HG02678 (cell line): ENCODE results near the gene BAHCC1.
"Not testable (repeated sequence)": the region's sequence is repeated elsewhere in the genome, so short reads cannot be mapped to it uniquely, and the experiment has no call there.

Source experiments
- ATAC-seq: cut with Tn5 transposase; IDR thresholded peaks from one replicate; pipeline ENCODE4 v1.9.1; 2021; ENCODE audit warnings: mild to moderate bottlenecking, moderate library complexity; ENCODE audit not compliant: unreplicated experiment

The BAHCC1 gene

DNA sequence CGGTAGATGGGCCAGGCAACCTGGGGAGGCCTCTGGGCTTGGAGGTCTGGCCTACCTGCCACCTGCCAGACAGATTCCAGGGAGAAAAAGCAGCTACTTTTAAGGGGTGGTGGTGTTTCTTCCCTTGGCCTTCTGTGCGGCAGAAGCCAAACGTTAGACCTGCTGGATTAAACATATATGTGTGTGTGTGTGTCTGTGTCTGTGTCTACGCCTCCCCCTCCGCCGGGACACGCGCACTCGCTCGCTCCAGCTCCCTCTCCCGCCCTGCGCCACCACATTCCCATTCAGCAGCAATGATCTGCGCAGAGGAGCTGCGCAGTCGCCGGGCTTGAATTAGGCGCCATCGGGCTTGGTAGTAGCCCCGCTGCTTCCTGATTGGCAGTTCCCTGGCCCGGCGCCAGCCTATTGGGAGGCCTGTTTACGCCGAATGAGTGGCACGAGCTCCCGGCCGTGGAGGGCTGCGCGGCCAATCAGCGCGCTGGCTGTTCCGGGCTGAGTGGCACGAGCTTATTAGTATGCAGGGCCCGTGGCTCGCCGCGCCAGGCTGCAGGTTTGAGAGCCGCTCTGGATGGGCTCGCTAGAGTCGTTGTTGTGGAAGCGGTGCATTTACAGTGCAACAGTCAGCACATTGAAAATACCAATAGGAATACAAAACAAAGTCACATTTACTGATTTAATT, at the start of gene BAHCC1:
TSS of gene BAHCC1 (plus strand) at position 537 of the 679 bp plus-strand sequence. CDS start 4,283 bp downstream, outside the sequence.
- no peak for ATAC-seq

DNA sequence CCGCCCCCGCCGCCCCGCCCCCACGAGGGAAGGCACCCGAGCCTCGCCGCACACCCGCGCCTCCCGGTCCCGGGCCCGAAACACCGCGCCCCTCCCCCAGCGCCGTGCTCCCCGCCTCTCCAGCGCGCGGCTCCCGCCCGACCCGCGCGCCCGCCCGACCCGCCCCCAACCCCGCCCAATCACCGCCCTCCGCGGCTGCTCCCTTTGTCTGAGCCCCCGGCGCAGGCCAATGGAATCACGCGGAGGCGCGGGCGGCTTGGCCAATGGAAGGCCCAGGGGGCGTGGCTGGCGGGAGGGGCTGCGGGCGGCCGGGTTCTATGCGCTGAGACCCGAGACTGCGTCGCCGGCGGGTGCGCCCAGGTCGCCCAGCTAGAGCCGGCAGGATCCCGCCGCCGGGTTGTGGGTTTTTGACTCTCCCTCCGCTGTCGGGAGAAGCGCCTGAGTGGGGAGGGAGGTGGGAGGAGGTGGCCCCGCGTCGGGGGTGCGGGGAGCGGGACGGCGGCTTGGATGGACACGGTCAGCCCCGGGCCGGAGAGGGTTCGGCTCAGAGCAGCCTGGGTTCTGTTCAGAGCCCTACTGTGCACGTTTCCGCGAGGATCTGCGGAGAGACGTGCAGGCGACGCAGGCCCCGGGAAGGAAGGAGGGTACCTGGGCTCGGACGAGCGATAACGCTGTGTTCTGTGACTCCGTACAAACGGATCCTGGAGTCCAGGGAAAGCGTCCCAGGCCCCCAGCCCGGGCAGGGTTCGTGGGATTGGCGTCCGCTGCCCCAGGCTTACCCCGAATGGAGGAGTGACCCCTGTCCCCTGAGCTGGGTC, 49.0 kb upstream of the BAHCC1 start:
- ATAC-seq: peak; percentile 83

DNA sequence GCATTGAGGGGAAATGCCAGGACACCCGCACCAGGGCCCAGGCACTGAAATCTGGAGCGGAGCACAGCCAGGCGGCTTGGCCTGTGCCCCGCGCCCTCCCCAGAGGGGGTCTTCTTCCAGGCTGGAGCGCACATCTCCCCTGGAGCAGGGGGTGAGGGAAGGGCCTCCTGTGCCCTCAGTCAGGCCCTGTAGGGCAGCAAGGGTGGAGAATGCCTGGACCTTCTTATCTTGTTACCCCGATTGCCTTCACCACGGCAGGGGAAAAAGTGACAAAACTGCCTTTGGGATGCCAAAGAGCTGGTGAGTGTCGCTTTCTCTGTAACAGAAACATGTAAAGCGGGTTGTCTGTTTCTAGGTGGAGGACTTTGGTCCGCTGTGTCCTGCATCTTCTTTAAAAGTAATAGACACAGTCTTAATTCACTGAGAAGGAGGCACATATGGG, 48.3 kb upstream of the BAHCC1 start:
- ATAC-seq: no peak

DNA sequence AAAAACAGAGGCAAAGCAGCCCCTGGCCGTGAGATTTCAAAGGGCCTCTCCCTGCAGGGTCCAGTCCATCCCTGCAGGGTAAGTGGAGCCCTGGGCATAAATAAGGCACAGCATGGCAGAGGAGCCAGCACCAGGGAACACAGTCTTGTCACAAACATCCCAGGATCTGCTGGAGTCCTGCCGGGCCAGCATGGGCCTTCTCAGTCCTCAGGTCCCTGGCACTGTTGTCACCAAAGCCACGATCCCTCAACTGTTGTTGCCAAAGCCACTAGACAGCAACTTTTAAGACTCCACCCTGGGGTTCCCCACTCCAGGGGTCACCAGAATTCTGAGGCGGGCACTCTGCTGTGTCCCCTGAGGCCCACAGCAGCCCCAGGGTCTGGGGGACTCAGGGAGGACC, 47.8 kb upstream of the BAHCC1 start:
- ATAC-seq: no peak

DNA sequence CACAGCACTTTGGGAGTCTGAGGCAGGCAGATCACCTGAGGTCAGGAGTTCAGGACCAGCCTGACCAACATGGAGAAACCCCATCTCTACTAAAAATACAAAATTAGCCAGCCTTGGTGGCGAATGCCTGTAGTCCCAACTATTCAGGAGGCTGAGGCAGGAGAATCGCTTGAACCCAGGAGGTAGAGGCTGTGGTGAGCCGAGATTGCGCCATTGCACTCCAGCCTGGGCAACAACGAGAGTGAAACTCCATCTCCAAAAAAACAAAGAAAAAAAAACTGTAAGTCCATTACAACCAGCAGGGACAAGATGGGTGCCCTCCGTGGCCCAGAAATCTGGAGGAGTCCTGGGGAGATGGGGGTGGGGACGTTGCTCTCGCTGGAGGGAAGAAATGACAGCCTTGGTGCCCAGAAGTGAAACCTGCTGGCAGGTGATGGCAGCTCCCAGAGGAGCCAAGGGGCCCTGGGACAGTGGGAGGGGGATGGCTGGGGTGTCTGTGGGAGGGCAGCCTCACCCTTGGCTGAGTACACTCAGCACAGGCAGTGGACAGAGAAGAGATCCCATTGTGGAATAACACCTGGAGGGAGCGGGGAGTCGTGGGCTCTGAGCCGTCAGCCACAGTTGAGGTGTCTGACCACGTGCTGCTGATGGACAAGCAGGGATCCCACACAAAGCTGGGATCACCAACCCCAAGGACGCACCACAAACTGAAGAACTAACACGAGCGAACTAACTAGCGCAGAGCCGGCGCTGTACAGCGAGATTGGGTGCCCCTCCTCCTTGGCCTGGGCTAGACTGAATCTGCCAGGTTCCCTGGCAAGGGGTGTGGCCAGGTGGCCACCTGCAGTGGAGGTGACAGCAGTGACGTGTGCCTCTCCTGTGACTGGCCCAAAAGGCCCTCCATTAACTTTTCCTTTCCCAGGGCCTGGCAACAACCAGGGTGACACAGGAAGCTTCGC, 46.9 kb upstream of the BAHCC1 start:
- ATAC-seq: no peak

DNA sequence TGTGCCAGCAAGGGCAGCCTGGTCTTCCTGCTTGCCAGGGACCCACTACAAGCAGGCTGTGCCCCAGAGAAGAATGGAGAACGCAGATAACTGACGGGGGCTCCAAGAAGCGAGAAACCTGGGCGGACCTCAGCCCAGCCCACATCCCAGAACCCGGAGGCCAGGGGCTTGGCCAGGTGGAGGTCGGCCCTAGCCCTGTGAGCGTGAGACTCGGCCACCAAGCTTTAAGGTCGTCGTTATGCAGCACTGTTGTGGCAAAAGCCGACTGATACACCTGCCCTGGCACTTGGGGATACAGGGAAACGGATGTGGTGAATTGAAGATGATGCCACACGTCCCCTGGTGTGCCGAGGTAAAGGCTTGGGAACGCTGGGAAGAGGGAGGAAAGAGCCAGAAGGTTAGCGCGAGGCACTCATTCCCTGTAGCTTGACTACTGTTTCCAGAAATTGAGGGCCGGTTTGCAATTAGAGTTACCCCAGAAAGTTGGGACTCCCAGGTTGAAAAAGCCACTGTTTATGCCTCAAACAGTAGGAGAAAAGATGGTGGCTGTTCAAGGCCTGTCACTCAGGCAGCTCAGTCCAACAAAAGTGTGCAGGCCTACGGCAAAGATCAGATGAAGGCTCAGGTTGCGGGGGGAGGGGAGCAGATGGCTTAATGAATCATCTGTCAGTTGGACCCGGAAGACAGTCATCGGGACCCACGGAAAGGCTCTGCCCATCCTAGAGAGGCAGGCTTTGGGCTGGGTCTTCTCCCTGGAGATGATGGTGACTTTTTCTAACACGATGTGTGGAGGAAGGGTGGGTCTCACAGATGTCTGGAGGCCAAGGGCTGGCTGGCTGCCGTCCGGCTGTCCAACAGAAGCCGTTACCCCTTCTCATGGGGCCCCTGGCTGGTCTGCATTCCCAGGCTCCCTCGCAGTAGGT, 45.6 kb upstream of the BAHCC1 start:
- ATAC-seq: no peak

DNA sequence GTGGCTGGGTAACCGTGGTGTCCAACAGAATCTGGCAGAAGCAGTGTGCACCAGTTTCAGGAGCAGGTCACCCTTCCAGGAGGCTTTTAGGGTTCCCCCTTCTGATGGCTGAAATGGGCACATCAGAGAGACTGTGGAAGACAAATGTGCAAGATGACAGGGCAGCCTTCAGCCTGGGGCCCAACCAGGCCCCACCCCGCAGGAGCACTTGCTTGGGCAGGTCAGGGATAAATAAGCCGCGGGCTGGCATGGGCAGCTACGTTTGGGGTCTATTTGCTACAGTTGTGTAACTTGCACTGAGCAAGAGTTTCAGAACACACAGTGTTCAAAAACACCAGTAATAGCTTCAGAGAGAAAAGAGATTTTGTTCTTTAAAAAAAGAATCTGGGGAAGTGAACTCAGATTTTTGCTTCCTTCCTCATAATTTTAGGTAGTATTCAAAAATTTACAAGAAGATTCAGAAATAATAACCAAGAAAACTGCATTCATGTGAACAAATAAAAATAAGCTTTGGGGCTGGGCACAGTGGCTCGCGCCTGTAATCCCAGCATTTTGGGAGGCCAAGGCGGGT, 44.9 kb upstream of the BAHCC1 start:
- ATAC-seq: no peak

DNA sequence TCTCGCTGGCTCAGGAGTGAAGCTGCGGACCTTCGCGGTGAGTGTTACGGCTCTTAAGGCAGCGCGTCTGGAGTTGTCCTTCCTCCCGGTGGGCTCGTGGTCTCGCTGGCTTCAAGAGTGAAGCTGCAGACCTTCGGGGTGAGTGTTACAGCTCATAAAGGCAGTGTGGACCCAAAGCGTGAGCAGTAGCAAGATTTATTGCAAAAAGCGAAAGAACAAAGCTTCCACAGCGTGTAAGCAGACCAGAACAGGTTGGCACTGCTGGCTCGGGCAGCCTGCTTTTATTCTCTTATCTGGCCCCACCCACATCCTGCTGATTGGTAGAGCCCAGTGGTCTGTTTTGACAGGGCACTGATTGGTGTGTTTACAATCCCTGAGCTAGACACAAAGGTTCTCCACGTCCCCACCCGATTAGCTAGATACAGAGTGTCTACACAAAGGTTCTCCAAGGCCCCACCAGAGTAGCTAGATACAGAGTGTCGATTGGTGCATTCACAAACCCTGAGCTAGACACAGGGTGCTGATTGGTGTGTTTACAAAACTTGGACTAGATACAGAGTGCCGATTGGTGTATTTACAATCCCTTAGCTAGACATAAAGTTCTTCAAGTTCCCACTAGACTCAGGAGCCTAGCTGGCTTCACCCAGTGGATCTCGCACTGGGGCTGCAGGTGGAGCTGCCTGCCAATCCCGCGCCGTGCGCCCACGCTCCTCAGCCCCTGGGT, 43.8 kb upstream of the BAHCC1 start:
- ATAC-seq: not testable (repeated sequence)

DNA sequence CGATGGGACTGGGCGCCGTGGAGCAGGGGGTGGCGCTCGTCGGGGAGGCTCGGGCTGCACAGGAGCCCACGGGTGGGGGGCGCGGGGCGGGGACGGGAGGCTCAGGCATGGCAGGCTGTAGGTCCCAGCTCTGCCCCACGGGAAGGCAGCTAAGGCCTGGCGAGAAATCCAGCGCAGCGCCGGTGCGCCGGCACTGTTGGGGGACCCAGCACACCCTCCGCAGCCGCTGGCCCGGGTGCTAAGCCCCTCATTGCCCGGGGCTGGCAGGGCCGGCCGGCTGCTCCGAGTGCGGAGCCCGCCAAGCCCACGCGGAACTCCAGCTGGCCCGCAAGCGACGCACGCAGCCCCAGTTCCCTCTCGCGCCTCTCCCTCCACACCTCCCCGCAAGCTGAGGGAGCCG, 43.2 kb upstream of the BAHCC1 start:
- ATAC-seq: not testable (repeated sequence)

DNA sequence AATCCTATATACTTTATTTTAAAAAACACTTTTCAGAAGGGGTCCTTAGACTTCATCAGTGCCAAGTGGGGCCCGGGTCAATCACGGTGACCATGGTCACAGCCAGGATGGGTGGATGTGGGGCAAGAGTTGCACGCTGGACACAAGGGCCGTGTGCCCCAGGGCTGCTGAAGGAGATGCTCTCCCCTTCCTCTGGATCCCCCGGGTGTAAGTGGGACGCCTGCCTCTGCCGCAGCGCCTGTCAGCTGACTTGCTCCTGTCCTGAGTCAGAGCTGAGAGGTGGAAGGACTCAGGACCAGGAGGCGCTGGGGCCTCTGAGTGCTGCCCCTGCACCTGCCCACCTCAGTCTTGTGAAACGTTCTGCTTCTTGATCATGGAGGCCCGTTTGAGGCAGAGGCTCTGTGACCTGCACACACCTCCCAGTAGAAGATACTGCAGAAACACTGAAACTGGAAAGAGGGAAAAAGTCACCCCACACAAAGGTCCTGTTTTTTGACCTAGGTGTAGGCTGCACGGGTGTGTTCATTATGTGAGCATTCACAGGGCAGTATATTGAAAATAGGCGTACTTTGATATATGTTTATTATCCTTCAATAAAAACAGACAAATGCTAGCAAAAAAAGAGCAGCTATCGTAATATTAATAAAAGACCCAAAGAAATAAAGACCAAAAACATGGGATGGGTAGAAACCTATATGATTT, 40.9 kb upstream of the BAHCC1 start:
- ATAC-seq: no peak

DNA sequence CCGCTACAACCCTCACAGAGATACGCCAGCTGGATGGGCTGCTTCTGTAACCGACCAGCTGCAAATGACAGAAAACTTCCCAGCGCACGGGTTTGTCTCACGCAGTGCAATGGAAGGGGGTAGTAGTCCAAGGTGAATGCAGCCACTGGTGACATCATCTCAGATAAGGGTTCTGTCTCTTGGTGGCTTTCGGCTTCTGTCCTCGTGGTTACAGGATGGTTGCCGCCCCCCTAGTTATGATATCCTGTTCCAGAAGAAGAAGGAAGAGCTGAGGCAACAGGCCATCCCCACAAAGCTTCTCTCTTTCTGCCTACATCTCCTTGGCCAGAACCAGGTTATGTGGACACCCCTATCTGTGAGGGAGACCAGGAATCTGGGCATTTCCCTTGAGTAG, 40.3 kb upstream of the BAHCC1 start:
- ATAC-seq: no peak

DNA sequence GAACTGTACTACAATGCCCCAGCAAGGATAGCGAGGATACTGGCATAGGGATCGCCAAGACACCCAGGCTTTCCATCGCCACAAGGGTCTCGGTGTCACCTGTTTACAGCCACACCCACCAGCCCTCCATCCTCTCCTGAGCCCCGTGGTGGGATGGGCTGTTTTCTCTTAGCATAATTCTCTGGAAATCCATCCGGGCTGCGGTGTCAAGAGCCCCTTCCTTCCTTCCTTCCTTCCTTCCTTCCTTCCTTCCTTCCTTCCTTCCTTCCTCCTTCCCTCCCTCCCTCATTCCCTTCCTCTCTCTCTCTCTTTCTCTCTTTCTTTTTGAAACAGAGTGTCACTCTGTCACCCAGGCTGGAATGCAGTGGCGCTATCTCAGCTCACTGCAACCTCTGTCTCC, 36.0 kb upstream of the BAHCC1 start:
- ATAC-seq: no peak

DNA sequence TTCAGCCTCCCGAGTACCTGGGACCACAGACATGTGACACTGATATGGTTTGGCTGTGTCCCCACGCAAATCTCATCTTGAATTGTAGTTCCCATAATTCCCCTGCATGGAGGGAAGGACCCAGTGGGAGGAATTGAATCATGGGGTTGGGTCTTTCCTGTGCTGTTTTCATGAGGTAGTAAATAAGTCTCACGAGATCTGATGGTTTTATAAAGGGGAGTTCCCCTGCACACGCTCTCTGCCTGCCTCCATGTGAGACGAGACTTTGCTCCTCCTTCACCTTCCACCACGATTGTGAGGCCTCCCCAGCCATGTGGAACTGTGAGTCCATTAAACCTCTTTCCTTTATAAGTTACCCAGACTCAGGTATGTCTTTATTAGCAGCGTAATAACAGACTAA, 33.3 kb upstream of the BAHCC1 start:
- not testable (repeated sequence) for ATAC-seq

DNA sequence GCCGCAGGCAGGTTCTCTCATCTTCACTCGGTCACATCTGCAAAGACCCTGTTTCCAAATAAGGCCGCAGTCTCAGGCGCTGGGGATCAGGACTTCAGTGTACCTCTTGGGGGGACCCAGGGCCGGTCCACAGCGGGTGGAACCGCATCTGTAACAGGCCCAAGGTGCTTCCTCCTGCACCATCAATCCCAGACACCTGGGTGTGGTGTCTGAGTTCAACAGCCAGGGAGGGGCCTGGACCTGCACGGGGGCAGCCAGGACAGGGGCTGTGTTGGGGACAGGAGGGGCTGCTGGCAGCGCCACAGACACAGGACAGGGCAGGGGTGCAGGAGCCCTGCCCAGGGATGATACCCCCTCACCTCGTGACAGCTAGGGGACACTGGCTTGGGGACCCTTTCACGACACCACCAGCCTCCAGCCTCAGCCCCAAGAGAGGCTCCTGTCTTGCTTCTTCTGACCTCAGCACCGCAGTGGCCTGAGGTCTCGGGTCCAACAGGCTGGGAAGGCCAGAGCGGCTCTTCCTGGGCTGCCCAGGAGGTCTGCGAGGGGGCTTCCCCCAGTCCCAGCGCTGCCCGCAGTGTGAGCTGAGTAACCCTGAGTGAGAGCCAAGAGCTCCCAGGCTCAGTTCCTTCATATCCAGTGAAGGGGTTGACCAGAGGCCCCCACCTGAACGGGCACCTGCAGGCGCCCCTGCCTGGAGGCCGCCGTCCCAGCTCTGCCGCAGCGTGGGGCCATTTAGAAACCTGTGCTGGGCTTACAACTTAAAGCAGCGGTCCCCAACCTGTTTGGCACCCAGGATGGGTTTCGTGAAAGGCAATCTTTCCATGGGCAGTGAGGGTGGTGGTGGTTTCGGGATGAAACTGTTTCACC, 30.7 kb upstream of the BAHCC1 start:
- ATAC-seq: no peak

DNA sequence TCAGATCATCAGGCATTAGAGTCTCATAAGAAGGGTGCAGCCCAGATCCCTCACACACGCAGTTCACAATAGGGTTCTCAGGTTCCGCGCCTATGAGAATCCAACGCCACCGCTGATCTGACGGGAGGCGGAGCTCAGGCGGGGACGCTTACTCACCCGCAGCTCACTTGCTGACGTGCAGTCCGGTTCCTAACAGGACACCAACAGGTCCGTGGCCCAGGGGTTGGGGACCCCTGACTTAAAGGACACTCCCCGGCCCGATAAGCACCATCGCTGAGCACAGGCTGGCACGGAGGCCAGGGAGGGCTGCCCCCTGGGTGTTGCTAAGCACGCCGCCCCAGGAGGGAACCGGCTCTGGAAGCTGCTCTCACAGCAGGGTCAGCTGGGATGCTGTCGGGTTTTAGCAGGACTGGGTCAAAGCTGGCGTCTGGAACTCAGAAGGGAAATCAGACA, 30.1 kb upstream of the BAHCC1 start:
- ATAC-seq: no peak

DNA sequence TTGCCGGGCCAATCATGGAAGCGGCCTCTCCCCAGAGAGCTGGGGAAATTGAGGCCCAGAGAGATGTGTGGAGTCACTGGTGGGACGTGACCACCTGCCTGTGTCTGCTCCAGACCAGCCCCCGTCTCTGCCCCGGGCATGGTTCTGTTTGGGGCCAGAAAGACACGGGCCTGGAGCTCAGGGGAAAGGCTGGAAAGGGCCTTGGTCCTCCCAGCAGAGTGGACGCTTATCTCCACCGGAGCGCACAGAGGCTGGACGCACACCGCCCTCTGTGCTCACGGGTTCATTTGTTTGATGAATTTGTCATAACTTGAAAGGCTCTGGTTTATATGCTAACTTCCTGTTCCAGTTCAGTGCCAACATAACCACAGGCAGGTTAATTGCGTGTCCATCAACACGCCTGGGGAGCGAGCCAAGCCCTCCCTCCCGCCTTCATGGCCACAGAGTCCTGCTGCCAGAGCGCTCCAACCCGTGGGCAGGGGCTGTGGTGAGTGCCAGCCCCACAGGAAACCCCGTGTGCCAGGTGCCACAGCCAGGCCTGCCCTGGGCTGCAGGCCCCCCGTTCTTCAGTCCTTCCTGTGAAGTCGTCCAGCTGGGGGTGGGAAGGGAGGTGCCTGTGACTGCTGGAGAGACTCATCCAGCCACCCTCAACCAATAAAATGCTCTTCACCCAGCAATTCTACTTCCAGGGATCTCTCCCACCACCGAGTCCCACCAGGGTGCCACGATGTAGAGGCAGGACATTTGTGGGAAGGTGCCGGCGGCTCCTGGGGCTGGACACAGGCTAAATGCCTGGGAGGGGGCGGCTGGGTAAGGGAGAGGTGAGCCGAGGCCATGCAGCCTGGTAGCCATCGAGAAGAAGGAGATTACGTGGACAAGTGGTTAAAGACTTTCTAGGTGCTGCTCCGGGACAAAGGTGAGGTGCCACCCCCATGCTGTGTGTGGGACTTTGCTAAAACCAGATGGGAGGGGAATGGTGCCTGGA, 29.4 kb upstream of the BAHCC1 start:
- ATAC-seq: no peak
